ENCODE measurements around the gene ZNF219.
A peak's percentile ranks its signal among the peaks of the same experiment; 100 is the strongest.

ZNF219 gene

DNA sequence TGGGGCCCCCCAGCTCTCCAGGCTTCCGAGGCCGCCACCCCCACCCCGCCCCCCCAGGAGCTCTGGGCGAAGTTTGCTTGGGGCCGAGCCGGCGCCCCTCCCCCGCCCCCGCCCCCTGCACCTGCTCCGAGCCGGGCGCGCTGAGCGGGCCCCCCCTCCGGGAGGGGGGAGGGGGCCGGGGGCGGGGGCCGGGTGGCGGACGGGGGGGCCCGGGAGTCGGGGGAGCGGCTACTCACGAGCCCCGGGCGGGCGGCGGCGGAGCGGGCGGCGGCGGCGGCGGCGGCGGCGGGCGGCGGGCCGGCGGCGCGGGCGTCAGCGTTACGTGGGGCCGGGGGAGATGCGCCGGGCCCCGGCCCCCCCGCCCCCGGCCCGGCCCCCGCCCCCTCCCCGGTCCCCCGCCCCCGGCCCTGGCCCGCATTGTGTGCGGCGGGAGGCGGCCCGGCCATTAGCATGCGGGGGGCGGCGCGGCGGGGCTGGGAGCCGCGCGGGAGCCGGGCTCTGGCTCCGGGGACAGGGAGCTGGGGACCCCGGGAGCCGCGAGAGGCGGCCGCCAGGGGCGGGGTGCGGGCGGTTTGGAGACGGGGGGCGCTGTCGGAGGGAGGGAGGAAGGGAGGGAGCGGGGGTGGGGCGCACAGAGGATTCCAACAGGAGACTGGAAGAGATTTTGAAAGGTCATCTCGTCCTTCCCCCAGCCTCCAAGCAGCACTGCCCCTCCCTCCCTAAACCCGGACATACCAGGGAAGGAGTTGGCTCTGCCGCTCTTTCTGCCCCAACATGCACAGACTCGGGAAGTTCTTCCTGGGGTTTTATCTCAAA is at the start of gene ZNF219:
TSS of gene ZNF219 (minus strand) at position 580 of the 816 bp plus-strand sequence. CDS start 5,064 bp downstream, outside the sequence.
- DNase-seq (ENCODE audit: low spot score): peak; percentile 50

DNA sequence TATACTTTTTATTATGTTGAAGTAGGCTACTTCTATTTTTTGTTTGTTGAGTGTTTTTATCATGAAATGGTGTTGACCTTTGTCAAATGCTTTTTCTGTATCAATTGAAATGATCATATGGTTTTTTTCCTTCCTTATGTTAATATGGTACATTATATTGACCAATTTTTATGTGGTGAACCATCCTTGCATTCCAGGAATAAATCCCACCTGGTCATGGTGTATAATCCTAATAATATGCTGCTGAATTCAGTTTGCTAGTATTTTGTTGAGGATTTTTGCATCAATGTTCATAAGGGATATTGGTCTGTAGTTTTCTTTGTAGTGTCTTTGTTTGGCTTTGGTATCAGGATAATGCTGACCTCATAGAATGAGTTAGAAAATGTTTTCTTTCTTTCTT is 47.0 kb upstream of the ZNF219 start:
- DNase-seq (ENCODE audit: low spot score): no peak

DNA sequence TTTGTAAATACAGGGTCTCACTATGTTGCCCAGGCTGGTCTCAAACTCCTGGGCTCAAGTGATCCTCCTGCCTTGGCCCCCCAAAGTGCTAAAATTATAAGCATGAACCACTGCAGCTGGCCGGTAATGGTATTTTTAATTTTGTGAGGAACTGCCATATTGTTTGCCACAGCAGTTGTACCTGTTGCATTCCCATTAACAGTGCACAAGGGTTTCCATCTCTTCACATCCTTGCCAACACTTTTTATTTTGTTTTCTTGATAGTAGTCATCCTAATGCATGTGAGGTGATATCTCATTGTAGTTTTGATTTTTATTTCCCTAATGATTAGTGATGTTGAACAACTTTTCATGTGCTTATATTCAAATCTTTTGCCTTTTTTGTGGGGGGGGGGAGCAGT is 43.9 kb upstream of the ZNF219 start:
- no peak for DNase-seq (ENCODE audit: low spot score)

DNA sequence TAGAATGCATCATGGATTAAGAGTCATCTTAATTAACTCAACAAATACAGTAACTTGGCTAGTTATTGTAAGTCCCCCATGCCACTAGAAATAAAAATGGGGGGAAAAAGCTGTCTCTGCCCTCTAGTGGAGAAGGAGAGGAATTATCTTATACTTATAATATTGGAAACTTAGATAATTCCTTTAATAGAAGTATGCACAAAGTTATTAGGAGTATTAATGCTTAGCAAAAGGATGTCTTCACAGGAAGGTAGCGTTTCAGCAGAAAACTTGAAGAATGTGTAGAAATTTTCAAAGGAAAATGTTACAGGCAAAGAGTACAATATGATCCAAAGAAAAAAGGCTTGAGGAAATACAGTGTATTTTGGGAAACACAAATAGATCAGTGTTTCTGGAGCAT is 37.6 kb upstream of the ZNF219 start:
- peak; percentile 12 for DNase-seq (ENCODE audit: low spot score)

DNA sequence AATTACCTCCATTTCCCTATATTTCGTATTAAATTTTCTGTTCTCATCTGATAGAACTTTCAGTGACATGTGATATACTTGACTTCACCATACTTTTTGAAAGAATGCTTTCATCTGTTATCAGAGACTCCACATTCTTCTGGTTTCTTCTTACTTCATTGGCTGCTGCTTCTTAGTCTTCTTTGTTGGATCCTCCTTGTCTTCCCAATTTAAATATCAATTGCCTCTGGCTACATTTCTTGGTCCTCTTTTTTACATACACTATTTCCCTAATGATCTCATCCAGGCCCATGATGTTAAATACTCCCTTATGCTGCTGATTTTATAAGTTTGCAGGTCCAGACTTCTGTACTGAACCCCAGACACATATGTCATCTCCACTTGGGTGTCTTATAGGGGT is 35.4 kb upstream of the ZNF219 start:
- DNase-seq (ENCODE audit: low spot score): no peak

DNA sequence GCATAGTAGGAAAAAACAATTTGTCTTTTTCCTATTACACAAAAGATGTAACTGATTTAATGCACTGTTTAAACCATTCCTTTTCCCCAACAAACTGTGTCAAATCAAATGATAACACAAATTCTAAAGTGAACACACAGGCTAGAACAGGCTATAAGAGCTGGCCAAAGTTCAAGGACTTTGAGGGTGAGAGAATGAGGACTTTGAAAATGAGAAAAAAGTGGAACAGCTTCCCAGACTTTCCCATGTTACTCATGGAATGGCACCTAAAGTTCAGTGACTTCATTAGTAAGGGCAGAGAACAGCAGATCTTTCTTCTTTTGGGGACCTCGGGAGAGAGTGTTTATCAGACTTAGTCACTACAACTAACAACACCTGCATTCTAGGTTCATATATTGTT is 25.0 kb upstream of the ZNF219 start:
- no peak for DNase-seq (ENCODE audit: low spot score)

DNA sequence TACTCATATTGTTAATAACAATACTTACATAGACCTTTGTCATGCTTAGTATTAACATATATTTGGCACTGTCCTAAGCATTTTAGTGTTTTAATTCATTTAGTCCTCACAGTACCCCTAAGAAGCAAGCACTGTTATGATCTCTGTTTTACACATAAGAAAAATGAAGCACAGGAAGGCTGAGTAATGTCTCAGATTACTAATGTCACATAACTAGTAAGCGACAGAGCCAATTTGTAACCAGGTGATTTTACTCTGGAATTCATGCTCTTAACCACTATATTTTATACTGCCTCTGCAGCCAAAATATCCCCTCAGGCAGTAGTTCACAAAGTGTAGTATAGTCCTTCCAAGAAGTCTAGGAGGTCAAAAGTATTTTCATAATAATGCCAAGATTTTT is 22.7 kb upstream of the ZNF219 start:
- DNase-seq (ENCODE audit: low spot score): no peak

DNA sequence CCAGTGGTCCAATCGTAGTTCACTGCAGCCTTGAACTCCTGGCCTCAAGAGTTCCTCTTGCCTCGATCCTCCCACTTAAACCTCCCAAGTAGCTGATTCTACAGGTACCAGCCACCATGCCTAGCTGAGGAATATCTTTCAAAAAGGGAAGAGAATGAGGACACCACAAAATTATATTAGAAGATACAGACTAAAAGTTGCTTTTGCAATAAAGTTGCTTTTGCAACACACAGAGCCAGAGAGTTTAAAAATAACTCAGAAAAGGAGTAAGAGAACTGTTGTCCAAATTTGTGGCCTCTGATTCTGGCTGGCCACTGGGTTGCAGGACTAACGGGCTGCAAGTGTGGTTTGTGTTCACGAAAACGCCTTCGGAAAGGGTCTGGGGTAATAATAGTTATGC is 22.2 kb upstream of the ZNF219 start:
- no peak for DNase-seq (ENCODE audit: low spot score)

DNA sequence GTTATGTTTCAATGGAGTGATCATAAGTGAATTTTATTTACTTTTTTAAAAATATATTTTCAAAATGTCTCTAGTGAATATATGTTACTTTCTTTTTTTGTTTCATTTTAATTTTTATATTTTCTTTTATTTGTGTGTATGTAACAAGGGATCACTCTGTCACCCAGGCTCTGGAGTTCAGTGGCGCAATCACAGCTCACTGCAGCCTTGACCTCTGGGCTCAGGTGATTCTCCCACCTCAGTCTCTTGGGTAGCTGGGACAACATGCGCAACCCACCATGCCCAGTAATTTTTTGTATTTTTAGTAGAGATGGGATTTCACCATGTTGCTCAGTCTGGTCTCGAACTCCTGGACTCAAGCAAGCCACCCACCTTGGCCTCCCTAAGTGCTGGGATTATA is 20.5 kb upstream of the ZNF219 start:
- DNase-seq (ENCODE audit: low spot score): no peak

DNA sequence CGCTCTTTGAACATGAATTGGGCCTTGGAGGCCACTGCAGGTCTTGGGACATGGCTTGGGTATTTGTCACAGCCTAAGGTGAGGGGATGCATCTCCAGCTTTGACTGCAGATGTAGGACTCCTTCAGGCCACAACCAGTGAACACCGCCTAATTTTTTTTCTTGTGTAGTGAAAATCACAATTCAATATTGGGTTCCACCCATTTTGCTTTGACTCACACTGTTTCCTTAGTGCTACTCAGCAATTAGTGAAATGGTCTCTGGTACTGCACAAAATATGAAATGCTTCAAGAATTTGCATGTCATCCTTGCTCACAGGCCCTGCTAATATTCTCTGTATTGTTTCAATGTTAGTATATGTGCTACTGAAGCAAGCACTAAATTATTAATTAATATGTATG is 14.9 kb upstream of the ZNF219 start:
- no peak for DNase-seq (ENCODE audit: low spot score)

DNA sequence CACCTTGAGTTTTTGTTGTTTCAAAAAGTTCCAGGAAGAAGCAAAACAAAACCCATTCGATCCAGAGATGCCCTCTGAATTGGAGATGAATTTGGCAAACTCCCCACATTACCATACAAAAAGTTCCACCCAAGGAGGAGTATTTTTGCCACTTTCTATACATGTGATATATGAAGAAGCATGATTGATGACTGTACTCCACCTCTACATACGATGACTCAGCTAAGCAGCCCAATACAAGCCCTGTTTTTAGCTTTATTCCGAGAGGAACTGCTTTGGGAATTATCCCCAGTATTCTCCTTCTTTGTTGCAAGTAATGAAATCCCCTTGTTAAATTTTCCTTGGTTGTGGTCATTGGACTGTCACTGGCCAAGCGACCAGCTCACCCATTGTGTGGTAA is 13.8 kb upstream of the ZNF219 start:
- DNase-seq (ENCODE audit: low spot score): no peak

DNA sequence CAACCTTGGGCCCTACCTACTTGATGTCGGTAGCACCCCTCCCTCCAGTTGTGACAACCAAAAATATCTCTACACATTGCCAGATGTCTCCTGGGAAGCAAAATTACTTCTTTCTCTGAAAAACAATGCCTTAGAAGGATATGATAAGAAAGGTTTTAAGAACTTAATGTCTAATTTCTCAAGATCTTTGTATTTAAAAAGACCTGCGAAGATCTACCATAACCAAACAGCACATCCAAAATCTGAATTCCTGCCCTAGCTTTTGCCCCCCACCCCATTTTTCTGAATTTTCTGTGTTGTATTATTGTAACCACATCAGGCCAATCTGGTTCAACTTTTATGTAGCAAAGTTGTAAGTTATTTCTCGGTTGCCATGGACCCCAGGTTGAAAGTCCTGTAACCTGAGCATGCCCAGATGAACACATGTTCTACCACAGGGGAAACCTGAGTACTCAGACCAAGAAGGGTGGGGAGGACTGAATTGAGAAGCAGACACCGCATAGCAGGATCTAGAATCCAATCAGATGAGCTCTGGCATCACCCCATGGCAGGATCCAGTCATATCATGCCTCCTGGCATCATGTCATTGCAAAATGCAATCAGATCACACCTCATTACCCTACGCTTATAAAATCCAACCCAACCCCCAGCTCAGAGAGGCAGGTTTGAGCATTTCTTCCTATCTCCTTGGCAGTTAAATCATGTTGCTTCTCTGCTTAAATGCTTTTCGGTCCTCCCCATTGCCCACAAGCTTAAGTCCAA is 11.1 kb upstream of the ZNF219 start:
- no peak for DNase-seq (ENCODE audit: low spot score)

DNA sequence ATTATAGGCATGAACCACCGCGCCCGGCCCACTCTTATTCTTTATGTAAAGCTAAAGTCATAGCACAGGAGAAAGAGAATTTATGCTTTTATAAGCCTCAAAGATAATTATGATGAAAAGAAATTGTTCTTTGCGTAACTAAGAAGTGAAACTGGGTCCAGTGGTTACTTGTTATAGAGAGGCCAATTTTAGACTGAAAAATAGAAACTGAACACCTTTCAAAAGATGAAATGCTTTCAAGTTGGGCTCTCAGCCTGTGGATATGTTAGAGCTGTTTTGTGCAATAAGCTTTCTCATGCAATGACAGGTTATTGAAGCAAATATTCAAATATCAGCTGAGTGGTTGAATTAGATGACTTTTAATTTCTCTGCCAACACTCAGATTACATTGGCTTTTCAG is 10.3 kb upstream of the ZNF219 start:
- no peak for DNase-seq (ENCODE audit: low spot score)

DNA sequence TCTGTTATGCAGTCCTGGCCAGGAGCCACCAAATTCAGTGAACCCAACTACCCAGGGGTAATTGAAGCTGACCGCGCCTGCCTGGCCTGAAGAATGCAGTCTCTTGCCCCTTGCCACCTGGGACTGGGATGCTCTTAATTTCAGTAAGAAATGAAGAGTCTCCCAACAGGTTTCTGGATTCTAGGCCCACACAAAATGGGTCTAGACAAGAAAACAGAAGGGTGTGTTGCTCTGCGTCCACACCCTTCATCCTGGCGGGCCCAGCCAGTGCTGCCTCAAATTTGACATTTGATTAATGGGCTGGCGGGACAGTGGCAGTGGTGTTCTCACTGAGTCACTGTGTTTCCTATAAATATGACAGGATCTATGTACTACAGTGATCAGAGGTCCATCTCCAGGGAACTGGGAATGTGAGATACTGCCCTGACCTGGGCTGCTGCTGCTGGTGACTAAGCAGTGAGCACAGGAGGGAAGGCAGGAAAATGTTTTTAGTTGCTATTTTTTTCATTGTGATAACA is 8.9 kb upstream of the ZNF219 start:
- DNase-seq (ENCODE audit: low spot score): no peak

DNA sequence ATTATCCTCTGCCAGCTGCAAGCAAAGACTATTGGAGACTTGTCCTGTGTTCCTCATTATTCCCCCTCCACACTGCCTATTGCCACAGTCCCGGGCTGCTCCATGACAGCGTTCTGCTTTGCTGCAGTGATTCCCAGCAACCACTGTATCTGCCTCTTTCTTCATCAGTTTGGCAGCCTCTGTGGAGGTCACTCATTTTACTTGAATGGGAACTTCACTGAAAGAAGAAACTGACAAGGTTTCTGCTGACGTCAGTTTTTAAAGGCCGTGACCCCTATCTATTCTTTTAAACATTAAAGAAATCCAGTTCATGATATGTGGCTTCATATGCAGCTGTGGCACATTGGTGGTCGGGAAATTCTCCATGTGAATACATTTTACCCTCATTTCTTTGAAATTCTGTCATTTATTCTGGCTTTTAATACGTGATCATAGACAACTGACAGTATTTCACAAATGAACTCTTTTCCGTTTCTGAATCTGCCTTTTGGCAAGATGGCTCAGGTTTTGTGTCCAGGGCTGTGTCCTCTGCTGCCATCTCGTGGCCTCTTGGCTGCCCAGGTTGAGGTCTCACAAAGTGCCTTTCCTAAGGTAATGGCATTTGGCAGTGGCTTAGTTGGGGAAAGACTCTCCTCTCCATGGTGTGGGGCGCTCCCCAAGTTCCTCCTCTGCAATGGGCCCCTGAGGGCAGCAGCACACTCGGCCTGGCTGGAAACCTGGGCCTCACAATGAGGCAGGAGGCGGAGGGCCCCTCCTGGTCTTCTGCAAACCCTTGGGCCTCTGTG is 8.2 kb upstream of the ZNF219 start:
- peak; percentile 79 for DNase-seq (ENCODE audit: low spot score)

DNA sequence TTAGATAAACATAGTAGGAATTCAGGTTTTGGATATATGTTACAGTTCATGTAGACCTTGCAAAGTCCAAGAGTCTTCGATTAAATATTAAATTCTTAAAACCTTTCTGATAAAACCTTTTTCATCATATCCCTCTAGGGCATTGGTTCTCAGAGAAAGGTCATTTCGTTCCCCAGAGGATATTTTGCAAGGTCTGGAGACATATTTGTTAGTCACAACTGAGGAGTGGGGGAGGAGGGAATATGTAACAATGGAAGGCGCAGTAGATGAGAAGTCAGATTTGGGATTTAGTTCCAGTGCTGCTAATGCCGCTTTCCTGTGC is 7.7 kb upstream of the ZNF219 start:
- no peak for DNase-seq (ENCODE audit: low spot score)

DNA sequence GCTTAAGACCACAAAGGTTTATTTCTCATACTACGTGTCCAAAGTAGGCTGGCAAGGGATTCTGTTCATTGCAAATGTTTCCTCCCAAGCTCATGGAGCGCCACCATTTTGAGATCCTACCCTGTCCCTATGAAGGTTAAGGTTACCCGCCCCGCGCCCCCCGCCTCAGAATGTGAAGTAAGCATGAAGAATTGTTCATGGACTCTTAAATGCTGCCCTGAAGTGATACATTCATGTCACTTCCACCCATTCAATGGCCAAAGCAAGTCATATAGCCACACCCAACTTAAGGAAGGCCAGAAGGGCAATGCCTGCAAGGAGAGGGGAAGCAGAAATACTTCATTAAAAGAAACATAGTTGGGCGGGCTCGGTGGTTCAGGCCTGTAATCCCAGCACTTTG is 6.6 kb upstream of the ZNF219 start:
- no peak for DNase-seq (ENCODE audit: low spot score)

DNA sequence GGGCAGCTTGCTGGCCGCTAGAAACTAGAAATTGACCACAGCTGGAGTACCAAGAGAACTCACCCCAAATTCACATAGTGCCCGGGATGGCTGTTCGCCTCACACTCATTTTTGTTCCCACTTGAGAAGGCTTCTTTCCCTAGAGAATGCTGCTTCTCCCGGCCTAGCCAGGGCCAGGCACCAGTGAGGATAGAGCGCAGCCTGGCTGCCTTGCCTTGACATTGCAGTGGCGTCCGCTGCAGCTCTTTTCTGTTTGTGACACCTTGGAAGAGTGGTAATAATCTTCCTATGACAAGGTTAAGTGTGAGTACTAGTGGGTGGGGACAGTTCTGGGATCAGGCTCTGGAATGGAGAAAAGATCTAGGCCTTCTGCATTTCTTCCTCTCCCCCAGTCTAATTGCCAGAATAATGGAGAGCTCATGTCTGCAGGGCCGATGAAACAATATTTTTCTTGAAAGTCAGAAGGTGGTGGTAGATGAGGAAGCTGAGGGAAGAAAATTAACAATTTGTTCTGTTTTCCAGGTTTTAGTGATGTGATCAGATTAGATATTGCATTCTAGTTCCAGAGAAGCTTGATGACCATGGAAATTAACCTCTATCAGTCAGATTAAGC is 6.1 kb upstream of the ZNF219 start:
- DNase-seq (ENCODE audit: low spot score): peak; percentile 72

DNA sequence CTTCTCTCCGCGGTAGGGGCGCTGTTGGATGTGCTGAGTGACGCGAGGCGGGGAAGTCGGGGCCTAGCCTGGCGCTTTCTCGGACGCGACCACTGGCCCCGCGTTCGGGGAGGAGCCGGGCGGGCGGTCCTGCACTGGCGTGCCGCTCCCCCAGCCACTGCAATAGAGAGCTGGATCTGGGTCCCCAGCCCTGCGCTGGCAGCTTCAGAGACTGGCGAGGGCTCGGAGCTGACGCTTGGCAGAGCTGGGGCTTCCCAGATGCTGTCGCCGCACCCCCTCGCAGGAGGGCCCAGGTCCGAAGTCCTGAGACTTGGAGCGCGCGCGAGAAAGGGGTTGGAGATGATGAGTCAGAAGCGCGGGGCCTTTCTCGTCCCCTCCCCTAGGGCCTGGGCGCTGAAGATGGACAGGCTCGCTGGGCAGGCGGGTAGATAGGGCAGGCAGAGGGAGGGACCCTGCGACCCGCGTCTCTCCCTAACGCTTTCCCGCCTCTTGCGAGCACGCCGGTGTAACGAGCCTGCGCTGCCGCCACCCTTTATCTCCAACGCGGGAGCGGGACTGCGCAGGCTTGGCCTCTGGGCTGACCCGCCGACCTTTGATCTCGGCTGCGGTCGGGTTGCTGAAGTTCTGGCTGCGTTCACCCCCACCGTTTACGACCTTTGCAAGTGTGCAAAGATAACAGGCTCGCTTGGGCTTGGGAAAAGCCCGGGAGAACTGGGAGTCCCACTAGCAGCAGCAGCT is 5.4 kb upstream of the ZNF219 start:
- DNase-seq (ENCODE audit: low spot score): peak; percentile 94

DNA sequence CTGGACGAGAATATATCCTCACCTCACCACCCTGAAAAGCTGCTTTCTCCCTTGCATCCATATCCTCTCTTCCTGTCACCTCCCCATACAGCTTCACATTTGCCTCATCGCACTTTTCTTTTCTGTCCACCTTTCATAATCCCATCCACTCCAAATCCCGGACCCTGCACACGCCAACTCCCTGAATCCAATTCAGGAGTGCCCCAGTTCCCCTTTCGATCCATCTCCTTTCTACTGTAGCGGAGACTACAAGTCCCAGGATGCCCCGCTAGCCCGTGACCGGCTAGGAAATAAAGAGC is 4.9 kb upstream of the ZNF219 start:
- DNase-seq (ENCODE audit: low spot score): no peak

DNA sequence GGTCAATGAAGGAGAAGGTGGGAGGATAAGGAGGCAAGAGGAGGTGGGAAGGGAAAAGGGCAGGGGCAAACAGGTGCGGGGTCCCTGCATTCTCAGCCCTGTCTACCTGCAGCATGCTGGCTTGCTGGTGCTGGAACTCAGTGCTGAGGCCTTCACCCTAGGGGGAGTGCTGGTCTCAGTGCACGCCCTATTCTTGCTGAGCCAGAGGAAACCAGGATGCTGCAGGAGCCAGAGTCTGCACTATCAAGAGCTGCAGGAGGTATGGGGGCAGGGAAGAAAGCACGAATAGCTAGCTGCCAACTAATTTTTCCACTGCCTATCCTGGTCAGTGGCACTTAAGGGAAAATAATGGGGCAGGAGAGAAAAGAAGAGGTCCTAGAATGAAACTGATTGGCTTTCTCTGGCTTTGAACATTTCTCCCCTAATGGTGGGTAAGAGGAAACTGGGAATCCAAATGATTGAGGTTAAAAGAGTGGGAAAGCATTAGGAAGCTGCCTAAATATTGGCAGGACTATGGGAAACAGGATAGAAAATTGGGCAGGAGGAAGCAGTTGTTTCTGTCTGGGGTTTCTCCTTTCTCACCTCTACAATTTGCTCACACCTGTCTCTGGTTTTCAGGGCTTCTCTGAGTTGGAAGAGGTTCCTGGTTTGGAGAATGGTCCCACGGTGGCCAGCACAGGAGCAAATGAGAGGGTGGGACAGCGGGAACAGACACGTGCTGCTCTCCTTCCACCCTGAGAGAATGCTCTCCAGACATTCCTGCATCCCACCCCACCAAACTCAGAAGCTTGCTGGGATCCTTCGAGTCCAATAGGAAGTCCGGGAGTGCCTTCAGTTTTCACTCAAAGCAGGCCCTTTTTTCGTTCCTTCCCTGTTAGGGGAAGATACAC is 4.3 kb upstream of the ZNF219 start:
- DNase-seq (ENCODE audit: low spot score): peak; percentile 36
